NT2/D1 (cell line): Measurements from ENCODE around the gene LGALS7.

Experiments
- SUZ12 ChIP-seq: IDR thresholded peaks from 2 replicates; pipeline ENCODE4 v1.6.1; 2011; ENCODE audit not compliant: insufficient read length, insufficient read depth; ENCODE audit errors: extremely low read depth
- YY1 ChIP-seq: IDR thresholded peaks from 2 replicates; pipeline ENCODE4 v1.6.1; 2011; ENCODE audit not compliant: insufficient read length, insufficient read depth
- ZNF274 ChIP-seq: IDR thresholded peaks from 2 replicates; pipeline ENCODE4 v1.6.1; 2011; ENCODE audit warnings: mild to moderate bottlenecking, low read depth, low read length

DNA sequence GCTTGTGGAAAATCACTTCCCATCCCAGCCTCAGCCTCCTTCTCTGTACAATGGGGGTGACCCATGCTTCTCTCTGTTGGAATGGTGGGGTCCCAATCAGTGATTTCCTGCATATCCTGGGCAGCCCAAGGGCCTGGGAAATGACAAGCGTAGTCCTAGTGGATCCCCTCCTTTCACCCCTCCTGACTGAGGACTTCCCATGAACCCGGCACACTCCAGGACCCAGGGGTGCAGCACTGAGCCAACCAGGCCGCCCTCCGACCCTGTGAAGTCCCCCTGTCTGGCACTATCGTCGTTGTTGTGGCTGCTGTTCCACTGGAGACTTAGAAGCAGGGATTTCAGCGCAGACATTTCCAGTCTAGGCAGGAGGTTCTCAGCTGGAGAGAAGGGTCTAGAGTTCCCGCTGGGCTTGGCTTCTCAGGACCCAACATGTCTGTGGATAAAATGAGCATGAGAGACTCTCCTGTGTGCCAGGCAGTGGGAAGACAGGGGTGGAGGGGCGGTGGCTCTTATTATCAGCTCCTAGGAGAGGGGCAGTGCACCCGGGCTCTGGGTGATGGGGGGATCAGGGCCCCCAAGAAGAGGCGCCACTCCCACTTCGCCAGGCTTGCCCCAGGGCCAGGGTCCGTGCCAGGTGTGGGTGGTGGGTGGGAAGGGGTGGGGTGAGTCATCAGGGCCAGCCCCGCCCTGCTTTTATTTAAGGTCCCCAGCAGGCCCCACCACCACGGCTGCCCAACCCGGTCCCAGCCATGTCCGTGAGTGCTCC, 15.3 kb upstream of the LGALS7 start, which contains the start of gene LGALS7B:
- TF ChIP-seq ZNF274 = no peak
- no peak for TF ChIP-seq SUZ12
- TF ChIP-seq YY1 = no peak
